AG04449 (cell line): ENCODE results near the gene ARHGEF26.

Experiments
- CTCF ChIA-PET: fragments of 350-600 bp; formaldehyde crosslinking; extraction: SDS; loops from one replicate; lab custom pipeline; 2021; ENCODE audit warnings: antibody characterized with exemption; lab: Yijun Ruan, JAX
- POLR2A ChIA-PET: fragments of 400-600, 350-600 bp; formaldehyde crosslinking; extraction: SDS; loops from one replicate; lab custom pipeline; 2020; ENCODE audit warnings: antibody characterized with exemption, inconsistent platforms; lab: Yijun Ruan, JAX
- DNase-seq: peaks from one replicate; pipeline ENCODE4 v3.0.0-alpha.2; 2010; ENCODE audit warnings: low read depth, low spot score
- H3K4me3 ChIP-seq: 2 replicates; pipeline ENCODE4 v1.5.1; 2011; ENCODE audit warnings: low read depth, mild to moderate bottlenecking, control low read depth, low read length
- CTCF ChIP-seq: IDR thresholded peaks from one replicate; pipeline ENCODE4 v1.5.1; 2011; ENCODE audit warnings: mild to moderate bottlenecking, moderate library complexity, low read length, control low read depth, inconsistent platforms; ENCODE audit not compliant: insufficient read depth; ENCODE audit errors: missing control alignments

ARHGEF26 gene

GRCh38 chr3:154301561-154301960, 180.4 kb downstream of the ARHGEF26 start:
- ChIA-PET CTCF (interaction anchor here (0.7 kb wide), 1 partner anchor 34 kb away, joined by 3 read pairs; no protein-coding TSS in a partner anchor), POLR2A (no interaction called here)
- H3K4me3 ChIP-seq: no peak overlapping the region
- no peak for TF ChIP-seq CTCF
- DNase-seq: no peak

- ChIA-PET CTCF (no interaction called here), POLR2A (no interaction called here)
- TF ChIP-seq CTCF: no peak
- DNase-seq: peak; percentile 31
- H3K4me3 ChIP-seq: no peak overlapping the region
These were observed 183.1 kb downstream of the ARHGEF26 start for GRCh38 chr3:154304116-154304786.

- TF ChIP-seq CTCF: no peak
- POLR2A ChIA-PET: no interaction called here
- no peak overlapping the region for H3K4me3 ChIP-seq
- no peak for DNase-seq
- CTCF ChIA-PET: no interaction called here
These were observed 183.7 kb downstream of the ARHGEF26 start for GRCh38 chr3:154304936-154305335.

- CTCF ChIA-PET: no interaction called here
- TF ChIP-seq CTCF: no peak
- no peak overlapping the region for H3K4me3 ChIP-seq
- POLR2A ChIA-PET: no interaction called here
- DNase-seq: no peak
These were observed 186.2 kb downstream of the ARHGEF26 start for GRCh38 chr3:154307363-154307762.
